HG02885 (cell line): ENCODE measurements around the gene TMEM50B.

Experiments
- ATAC-seq: cut with Tn5 transposase; IDR thresholded peaks from one replicate; pipeline ENCODE4 v1.9.1; 2021; ENCODE audit warnings: mild to moderate bottlenecking; ENCODE audit not compliant: unreplicated experiment, poor library complexity

The TMEM50B gene

DNA sequence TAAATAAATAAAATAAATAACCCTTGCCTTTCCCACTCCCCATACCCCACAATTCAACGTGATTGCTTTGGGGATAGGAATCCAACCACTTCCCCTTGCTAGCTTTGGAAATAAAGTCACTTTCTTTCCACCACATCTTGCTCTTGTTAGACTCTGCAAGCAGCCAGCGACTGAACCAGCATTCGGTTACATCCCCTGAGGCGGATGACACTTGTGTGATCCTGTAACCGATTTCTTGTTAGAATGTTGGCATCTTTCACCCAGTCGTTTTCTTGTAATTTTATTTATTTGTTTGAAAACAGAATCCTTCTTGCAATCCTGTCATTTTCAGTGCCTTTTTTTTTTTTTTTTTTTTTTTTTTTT lies 78.2 kb downstream of the TMEM50B start:
- no peak for ATAC-seq
